Glomerular endothelial cell (primary cell): ENCODE measurements around the gene SORCS2. TPM values are rescaled to one million over a fixed set of nuclear protein-coding genes. Genes with fewer than 3 reads are reported as not detected.

ENCODE experiments used
- DNase-seq: peaks from one replicate; pipeline ENCODE4 v3.0.0-alpha.2; 2011; ENCODE audit warnings: low read depth, low spot score; ENCODE audit errors: extremely low read depth
- total RNA-seq: library from RNA; depleted of rRNA; stranded (reverse); fragments of >200 nt; gene quantifications from 2 replicates; pipeline ENCODE4 v1.2.3, GENCODE V29; 2015

Gene SORCS2
- total RNA-seq, 1 donor from 2014 or later: 0.64 TPM

DNA sequence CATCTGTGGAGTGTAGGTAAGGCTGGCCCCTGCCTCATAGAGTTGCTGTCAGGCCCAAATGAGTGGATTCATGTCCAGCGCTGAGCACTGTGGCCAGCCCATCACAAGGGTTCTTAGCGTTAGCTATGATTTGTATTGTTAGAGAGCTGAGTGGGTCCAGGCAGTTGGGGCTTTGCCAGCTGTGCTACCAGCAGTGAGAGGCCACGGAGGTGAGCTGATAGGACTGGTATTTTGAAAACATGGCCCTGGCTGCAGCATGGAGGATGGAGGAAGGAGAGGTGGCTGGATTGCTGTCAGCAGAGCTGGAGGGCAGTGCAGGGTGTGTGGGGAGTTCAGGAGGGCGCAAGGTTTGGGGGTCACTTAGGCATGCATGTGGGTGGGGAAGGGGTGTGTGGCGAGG, 172.6 kb downstream of the SORCS2 start:
- no peak for DNase-seq

DNA sequence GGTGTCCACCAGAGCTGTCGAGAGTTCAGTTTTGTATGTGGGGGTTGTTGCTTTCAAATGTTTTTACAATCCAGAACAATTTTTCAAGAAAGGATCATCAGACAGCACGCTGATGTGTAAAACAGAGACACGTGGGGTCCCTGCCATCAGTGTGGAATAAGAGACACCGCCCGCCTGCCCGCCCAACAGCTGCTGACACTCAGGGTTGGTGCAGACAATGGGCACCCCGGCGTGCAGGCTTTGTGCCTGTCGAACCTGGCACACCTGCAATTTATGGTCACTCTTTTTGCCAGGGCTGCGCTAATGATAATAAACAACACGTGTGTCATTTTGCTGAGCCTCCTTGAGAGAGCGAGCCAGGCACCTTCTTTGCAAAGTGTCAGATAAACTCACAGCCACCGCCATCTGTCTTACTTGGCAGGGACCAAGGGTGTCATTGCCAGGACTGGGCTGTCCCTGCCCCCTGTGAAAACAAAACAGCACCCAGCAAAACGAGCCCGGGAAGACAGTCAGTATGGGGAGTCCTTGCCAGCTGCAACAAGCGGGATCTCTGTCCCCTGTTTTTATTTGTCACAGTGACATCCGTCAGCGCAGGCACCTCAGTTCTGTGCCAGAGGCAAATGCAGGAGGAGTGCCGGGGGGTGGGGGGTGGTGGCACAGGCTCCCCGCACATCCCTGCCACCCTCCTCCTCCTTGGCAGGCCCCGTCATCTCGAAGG, 173.3 kb downstream of the SORCS2 start:
- DNase-seq: no peak

DNA sequence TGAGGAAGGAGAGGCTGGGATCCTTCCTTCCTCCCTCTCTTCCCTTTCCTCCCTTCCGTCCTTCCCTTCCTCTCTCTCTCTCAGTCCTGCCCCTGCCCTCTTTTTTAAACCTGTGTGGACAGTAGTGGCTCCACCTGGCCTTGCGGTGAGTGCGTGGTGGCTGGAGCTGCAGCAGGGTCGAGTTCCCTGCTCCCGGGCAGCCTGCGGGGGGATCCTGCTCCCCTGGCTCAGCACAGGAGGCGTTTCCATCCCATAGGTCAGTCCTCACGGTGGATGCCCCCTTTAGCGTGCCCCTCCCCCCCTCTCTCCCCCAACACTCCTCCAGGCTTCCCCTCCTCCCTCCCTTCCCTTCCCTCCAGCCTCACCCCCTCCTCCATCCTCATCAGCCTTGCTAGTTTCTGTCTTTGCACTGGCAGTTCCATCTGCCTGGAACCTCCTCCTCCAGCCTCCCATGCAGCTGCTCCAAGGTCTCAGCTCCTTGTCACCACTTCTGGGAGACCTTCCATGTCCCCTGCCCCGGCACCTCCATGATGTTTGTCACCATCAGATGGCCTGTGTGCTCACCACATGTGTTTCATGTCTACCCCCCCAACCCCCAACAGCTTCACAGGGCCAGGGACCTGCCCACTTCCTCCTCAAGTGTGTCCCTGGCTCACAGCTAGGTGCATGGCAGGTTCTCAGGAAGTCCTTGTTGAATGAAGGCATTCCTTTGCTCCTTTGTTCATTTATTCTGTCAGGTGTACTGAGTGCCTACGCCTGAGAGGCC, 174.0 kb downstream of the SORCS2 start:
- DNase-seq: no peak

DNA sequence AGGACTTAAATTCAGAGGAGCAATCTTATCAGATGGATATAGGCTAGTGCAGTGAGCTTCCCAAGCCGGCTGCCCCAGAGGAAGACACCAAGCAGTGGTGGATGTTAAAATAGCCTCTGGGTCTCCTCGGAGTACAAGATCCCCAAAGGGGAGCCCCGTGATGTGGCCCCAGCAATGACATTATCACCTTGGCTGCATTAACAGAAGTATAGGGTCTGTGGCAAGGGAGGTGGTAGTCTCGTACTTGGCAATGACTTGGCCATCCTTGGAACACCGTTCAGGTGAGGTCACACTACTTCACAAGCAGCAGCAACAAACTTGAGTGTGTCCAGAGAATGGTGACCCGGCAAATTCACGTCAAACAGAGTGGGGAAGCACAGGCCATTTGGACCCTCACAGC, 174.6 kb downstream of the SORCS2 start:
- DNase-seq: no peak

DNA sequence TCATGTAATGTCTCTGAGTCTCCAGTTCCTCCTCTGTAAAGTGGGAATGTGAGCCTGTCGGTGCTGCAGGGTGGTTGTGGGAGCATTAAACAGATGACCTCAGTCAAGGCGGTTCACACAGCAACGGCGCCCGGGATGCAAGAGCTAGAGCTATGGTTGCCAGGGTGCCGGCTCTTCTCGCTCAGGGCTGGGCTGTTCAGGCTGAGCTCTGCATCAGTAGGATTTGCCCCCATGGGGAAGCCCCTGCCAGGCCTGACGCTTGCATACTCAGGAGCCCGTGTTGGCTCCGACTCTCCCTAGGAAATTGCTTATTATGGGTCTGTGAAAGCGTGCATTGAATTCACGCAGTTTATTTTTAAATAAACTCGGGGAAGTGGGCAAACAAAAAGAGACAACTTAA, 175.1 kb downstream of the SORCS2 start:
- DNase-seq: no peak

DNA sequence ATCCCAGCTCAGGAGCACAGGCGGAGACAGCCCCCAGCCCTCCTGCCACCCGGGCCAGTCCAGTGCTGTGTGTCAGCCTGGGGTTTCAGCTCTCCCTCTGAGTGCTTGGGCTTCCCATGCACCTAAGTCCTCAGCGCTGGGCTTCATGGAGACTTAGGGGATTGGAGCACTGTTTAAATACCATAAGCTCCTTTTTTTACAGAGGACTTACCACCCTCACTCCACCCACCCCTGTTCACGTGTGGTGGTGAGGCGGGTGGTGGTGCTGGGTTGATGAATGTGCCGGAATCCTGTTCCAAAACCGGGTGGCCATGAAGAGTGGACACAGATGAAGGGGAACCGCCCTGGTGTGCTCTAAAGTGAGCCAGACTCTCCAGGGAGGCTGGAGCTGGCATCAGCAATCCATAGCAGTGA, 175.5 kb downstream of the SORCS2 start:
- DNase-seq: no peak

DNA sequence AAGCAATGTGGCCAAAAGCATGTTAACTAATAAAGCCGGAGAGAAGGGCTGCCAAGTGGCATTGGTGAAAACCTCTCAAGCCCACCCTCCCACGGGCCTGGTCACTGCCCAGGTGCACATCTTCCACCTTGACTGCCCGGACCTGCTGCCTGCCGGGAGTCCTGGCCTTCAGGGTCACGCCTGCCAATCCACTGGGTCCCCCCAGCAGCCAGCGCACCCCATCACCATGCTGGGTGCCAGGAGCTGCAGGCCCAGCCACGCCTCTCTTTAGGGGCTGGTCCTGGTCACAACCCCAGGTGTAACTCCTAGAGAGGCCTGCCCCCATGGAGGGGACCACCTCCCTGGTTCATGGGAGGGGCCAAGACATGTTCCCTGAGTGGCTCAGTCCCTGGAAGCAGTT, 176.0 kb downstream of the SORCS2 start:
- DNase-seq: no peak

DNA sequence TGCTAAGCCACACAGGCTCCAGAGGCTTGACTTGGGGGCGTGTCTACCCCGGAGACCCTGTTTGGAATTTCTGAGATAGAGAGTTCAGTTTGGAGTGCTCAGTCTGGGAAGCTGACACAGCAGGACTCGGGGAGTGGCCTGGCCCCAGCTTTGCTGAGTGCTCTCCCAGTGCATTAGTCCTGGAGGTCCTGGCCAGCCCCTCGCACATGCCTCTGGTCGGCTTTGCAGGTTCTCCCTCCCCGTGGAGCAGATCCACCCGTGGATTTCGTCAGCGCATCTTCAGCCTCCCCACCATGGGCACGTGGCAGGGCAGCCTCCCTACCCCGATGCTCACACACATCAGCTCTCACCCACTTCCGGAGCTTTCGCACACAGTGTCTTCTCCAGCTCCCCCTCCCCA, 177.2 kb downstream of the SORCS2 start:
- DNase-seq: no peak

DNA sequence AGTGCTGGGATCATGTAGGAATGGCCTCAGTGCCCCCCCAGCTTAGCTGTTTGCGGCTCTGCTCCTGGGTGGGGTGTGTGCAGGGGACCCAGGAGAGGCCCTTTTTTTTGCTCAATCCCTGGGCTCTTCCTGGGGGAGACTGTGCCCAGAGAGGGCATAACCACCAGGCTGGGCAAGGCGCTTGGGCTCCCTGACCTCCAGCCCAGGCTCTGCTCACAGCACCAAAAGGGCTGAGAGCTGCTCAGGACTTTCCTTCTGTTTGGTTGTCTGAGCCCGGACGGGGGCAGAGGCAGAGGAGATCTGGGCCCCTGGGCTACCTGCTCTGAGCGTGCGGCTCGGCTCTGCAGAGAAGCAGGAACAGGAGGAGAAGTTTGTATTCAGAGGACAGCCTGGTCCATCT, 177.7 kb downstream of the SORCS2 start:
- DNase-seq: no peak

DNA sequence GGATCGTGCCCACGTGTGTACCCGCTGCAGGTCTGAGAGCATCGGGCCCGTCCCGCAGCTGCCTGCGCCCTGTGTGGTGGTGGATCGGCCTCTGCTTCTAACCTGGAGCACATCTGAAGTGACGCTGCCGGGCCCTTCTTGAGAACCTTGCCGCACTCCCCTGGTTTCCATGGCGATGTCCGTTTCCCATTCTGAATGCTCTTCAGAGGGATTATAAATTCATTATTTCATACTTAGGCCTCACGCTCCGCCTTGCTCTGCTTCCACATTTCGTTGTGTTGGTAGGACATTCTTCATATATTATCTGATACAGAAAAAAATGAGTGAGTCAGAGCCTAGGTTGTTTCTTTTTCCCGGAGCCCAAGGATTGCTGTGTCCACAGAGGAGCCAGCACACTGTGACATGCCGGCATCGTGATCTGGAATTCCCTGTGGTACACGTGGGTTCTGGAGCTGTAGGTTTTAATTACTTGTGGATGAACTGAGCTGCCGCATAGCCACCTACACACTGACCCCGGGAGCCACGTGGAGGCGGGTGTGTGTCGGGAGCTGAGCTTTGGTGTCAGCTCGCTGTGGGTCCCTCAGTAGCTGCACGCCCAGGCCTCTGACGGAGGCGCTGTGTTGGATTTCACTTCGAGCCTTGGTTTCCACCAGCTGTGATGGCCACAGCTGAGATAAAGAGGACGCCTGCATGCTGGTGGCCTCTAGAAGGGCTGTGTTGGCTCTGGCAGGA, 179.0 kb downstream of the SORCS2 start:
- DNase-seq: no peak

DNA sequence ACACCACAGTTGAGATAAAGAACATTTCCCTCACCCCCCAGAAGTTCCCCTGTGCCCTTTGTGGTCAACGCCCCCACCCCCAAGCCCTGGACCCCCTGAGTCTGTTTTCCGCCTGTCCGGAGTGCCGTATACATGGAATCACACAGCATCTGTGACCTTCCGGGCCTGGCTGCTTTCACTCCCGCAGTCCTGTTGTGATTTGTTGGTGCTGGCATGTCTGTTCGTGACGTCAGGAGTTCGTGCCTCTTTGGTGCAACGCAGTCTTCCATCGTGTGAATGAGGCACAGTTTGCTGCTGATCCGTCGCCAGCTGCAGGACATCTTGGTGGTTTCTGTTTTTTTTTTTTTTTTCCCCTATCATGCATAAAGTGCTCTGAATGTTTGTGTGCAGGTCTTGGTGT, 180.3 kb downstream of the SORCS2 start:
- no peak for DNase-seq

DNA sequence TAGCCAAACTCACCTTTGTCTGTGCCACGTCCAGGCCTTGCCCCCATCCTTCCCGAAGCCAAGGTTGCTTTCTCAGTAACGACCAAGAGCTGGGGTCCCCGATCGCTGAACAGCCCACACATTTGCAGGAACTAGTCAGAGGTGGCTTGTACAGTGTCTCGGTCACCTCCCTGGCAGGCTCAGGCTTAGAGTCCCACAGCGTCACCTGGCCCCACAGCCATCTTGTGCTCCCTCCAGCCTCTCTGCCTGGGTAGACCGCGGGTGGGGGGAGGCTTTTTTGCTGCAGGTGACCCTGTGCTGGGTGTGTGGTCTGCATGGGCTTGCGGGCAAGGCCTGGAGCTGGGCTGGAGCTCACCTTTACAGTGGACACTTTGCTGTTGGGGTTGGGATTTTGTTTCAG, 182.2 kb downstream of the SORCS2 start:
- DNase-seq: no peak

DNA sequence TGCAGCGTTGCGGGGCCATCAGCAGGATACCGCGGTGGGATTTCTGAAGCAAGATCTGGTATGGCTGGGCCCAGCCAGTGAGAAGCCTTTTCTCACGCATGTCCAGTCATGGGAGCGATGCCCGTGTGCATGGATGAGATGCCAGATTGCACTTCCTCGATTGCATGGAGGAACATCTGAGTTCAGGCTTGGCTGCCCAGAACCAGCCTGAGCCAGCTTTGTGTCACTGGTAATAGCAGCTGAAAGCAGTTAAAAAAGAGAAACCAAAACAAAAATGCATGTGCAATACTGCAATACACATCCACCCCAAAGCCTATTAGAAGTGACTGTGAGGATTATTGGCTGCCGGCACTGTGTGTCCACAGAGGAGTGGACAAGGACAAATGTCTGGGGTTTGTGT, 183.1 kb downstream of the SORCS2 start:
- no peak for DNase-seq

DNA sequence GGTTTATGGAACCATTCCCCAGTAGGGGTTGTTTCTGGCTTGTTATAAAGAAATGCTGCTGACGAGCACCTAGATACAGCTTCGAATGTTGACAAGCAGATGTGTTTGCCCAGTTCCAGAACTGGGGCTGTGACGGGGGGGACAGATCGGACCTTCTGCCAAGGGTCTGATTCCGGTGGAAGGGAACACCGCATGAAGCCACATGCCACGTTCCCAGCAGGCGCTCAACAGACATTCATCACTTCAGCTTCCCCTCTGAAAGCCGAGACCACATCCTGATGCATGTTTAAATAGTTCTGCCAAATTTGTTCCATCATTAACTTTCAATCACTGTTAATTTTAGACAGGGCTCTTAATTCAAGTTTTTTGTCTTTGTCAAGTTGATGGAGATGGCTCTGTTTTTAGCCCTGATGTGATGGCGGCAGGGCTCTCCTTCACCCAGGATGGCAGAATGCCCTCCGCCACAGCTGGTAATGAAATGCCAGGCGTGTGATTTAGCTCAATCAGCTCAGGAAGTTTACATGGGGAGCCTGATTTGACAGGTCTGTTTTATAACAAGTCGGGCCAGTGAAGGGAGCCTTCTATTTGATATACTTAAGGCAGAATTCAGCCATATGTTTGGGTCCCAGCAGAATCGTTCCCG, 185.0 kb downstream of the SORCS2 start:
- DNase-seq: no peak

DNA sequence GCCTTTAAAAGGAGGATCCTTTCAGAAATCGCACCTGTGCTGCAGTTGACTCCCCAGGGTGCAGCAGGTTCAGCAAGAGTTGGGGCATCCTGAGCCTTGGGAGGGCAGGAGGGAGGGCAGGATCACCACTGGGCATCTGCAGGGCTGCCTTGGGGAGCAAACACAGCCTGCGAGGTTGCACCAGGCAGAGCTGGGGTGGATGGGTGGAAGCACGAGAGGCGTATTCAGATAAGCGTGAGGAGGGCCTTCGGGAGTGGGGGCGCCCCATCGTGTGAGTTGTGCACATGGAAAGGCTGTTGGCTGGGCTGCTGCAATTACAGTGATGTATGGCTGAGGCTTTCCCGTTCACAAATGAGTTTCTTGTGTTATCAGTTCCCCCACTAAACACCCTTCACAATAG, 186.8 kb downstream of the SORCS2 start:
- no peak for DNase-seq

DNA sequence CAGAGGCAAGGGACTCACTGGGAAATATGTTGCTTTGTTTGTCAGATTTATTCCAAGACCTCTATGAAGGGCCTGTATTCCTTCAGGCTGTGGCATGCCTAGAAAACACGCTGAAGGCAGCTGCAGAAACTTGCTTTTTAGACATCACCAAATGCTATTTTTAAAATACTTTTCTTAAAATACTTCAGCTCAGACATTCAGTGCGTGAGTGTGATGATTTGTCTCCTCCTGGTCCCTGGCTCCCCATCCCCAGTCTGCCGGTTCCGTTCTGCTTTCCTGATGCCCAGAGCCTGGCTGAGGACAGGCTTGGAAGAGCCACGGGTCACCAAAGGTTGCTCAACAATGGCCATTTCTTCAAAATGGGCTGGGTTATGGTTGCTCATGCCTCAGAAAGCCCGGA, 187.4 kb downstream of the SORCS2 start:
- no peak for DNase-seq

DNA sequence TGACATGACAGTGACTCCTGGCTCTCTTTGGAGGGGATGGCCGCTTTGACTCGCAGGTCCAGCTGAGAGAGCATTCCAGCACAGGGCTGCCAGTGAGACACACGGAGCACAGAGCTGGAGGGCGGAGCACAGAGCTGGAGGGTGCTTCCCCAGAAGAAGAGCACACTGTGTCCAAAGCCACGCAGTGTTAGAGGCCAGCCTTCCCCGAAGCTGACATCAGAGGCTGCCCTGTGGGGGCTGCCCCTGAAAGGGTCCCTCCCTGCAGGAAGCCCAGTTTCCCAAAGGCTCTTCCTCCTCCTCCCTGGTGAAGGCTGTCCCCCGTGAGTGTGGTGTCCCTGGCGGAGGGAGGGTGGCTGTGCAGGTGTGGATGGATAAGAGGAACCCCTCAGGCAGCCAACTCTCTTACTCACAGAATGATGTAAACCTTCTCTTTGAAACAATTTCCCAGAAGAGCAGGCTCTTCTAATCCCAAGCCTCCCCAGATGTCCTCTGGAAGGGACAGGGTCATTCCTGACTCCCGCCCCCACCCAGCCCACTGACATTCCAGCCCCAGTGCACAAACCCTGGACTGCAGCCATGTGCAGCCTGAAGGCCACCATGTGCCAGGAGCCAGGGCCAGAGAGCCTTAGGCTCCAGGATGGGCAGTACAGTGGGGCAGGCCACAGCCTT, 189.0 kb downstream of the SORCS2 start:
- no peak for DNase-seq

DNA sequence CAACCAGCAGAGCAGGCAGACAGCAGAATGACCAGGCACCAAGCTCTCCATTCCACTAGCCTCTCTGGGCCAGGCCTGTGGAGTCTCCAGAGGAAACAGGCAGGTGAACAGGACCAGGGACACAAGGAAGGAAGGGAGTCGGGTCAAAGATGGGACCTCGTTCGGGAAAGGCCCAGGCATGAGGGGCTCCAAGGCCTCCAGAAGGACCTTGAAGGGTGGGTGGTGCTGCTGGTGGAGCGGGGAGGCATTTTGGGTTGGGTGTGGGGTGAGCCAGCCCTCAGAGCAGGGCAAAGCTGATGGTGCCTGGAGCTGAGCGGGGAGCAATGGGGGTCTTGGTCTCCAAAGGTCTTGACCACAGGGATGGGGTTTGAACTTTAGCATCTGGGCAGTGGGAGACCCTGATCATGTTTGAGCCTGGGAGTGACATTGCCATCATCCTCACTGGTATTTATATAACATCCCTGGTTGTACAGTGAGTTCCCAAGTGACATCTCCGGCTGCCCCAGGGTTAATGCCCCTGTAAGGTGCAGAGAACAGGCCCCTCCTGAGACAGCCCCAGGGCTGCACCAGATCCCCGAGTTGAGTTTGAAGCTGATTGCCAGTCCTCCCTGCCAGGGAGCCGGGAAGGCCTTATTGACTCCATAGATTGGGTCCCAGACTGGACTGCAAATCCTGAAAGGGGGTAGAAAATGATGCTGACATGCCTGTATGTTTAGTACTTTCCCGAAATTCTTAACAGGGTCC, 189.7 kb downstream of the SORCS2 start:
- no peak for DNase-seq

DNA sequence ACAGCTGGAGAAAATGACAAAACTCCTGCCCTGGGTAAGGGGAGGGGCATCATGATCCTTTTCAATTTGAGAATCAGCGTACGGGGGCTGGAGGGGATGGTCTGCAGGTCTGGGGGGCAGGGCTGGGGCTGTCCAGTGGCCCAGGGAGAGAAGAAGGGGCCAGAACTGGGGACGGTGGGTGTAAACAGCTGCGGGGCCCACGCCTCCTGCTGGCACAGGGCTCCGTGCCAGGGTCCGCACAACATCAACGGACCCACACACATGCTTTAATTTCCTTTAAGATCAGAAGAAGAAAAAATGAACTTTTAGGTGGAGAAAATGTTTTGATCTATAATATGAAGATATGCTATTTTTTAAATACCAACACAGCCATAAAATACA, 190.3 kb downstream of the SORCS2 start:
- DNase-seq: no peak

DNA sequence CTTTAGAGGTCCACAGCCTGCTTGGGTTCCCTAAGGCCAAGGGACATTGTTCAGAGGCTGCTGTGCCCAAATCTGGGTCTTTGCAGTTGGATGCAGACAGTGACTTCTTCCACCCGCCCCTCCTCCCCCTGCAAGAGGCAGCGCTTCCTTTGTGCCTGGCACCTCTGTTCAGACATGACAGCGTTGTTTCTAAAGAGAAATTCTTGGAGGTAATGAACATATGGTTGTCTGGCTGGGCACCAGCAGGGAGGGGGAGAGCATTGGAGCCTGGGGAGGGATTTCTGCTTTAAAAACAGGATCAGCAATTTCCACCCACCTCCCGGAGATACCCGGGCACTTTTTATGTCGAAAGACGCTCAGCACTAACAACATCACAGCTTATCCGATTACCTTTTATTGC, 190.9 kb downstream of the SORCS2 start:
- DNase-seq: no peak
